Endodermal cell (in vitro differentiated cells): ENCODE results near the gene PRH2. TPM values are rescaled to one million over a fixed set of nuclear protein-coding genes. Genes with fewer than 3 reads are reported as not detected.

Source experiments
- DNase-seq: peaks from one replicate; pipeline ENCODE4 v3.0.0-alpha.2; 2017
- H3K27ac ChIP-seq: 2 replicates; pipeline ENCODE4 v1.5.1; 2013; ENCODE audit warnings: mild to moderate bottlenecking, low read depth, low read length, moderate library complexity
- H3K27me3 ChIP-seq: 2 replicates; pipeline ENCODE4 v1.6.1; 2013; ENCODE audit warnings: mild to moderate bottlenecking, low read length, moderate library complexity; ENCODE audit not compliant: insufficient read depth, control insufficient read depth, poor library complexity, severe bottlenecking
- H3K36me3 ChIP-seq: 2 replicates; pipeline ENCODE4 v1.7.0; 2013; ENCODE audit warnings: mild to moderate bottlenecking, low read length, moderate library complexity; ENCODE audit not compliant: control insufficient read depth, insufficient read depth
- H3K4me1 ChIP-seq: one replicate; pipeline ENCODE4 v1.7.0; 2013; ENCODE audit warnings: low read length; ENCODE audit not compliant: control insufficient read depth, insufficient read depth
- H3K4me3 ChIP-seq: 2 replicates; pipeline ENCODE4 v1.5.1; 2013; ENCODE audit warnings: mild to moderate bottlenecking, low read length, moderate library complexity
- H3K9ac ChIP-seq: 2 replicates; pipeline ENCODE4 v1.6.1; 2013; ENCODE audit warnings: mild to moderate bottlenecking, low read length, moderate library complexity; ENCODE audit not compliant: poor library complexity, severe bottlenecking; ENCODE audit errors: extremely low read depth
- H3K9me3 ChIP-seq: 2 replicates; pipeline ENCODE4 v1.6.1; 2013; ENCODE audit warnings: mild to moderate bottlenecking, low read length, moderate library complexity; ENCODE audit not compliant: control insufficient read depth
- H3K27ac Mint-ChIP-seq: 2 replicates; pipeline ENCODE4 v1.8.0; 2020; ENCODE audit warnings: mixed read lengths
- H3K27me3 Mint-ChIP-seq: 2 replicates; pipeline ENCODE4 v1.8.0; 2021; ENCODE audit warnings: mild to moderate bottlenecking, mixed read lengths; ENCODE audit not compliant: insufficient read depth
- H3K36me3 Mint-ChIP-seq: 2 replicates; pipeline ENCODE4 v1.8.0; 2020; ENCODE audit warnings: low read depth, mixed read lengths
- H3K4me1 Mint-ChIP-seq: 2 replicates; pipeline ENCODE4 v1.8.0; 2020; ENCODE audit warnings: mixed read lengths
- H3K4me3 Mint-ChIP-seq: 2 replicates; pipeline ENCODE4 v1.8.0; 2020; ENCODE audit warnings: mild to moderate bottlenecking, moderate library complexity, mixed read lengths
- H3K9me3 Mint-ChIP-seq: 2 replicates; pipeline ENCODE4 v1.8.0; 2020; ENCODE audit warnings: mild to moderate bottlenecking, mixed read lengths
- CTCF ChIP-seq: fragments of 200-600 bp; sonication (generic); conservative IDR thresholded peaks from 2 replicates; pipeline ENCODE4 v1.5.0; 2021; ENCODE audit warnings: antibody characterized with exemption, mild to moderate bottlenecking
- WGBS, 2 experiments: methylation state at CpG; one replicate each; pipeline versions ENCODE4 v1.1.5 to v1.1.7; 2013; ENCODE audit warnings: missing lambda C conversion rate in 2 of 2, mixed read lengths in 1 of 2; ENCODE audit not compliant: insufficient coverage in 1 of 2, insufficient read length in 1 of 2; 5-methylcytosine and 5-hydroxymethylcytosine counted together
- total RNA-seq, 2 donors: library from RNA; stranded (reverse); fragmentation: NEBNext Ultra II Directional in 1 of 2; extraction: Animal tissue kit (Norgen Biotek cat#: 25700) in 1 of 2; gene quantifications; 2 replicates in 1 of 2; 3 replicates in 1 of 2; pipeline ENCODE4 v1.2.1, GENCODE V29; 2021

Gene PRH2
- total RNA-seq, 2 donors from 2014 or later = 1.2 TPM; not detected in 1

GRCh38 chr12:10926269-10926668 lies 2.8 kb upstream of the PRH2 start:
- no peaks in the 10 kb centered on the region for H3K9me3 ChIP-seq
- WGBS, 2 experiments = 95 to 100% methylated on average over 4 to 5 of the region's 5 CpGs

GRCh38 chr12:10936506-10936905 lies 7.5 kb downstream of the PRH2 start:
- H3K9ac ChIP-seq = no peak overlapping the region
- H3K27ac ChIP-seq = no peak overlapping the region
- H3K4me1 ChIP-seq = no peaks in the 10 kb centered on the region
- Mint-ChIP-seq H3K4me1 (peaks cover 5% of the 10 kb centered on the region), H3K4me3 (no peak overlapping the region), H3K27me3 (no peaks in the 10 kb centered on the region), H3K36me3 (no peaks in the 10 kb centered on the region), H3K27ac (no peak overlapping the region), H3K9me3 (no peaks in the 10 kb centered on the region)
- H3K9me3 ChIP-seq = no peaks in the 10 kb centered on the region
- no peak for TF ChIP-seq CTCF
- no peak overlapping the region for H3K4me3 ChIP-seq
- DNase-seq = no peak
- no peaks in the 10 kb centered on the region for H3K36me3 ChIP-seq
- H3K27me3 ChIP-seq = no peaks in the 10 kb centered on the region
- WGBS, 2 experiments = 94 to 100% methylated on average over 1 of the region's 1 CpG

More at GRCh38 chr12:10926269-10926668, 2.8 kb upstream of the PRH2 start:
- Mint-ChIP-seq H3K36me3 (peaks cover 23% of the 10 kb centered on the region), H3K9me3 (peaks cover 8% of the 10 kb centered on the region), H3K27ac (no peak overlapping the region), H3K27me3 (no peaks in the 10 kb centered on the region), H3K4me1 (no peaks in the 10 kb centered on the region), H3K4me3 (no peak overlapping the region)
- no peak overlapping the region for H3K27ac ChIP-seq
- TF ChIP-seq CTCF = no peak
- H3K27me3 ChIP-seq = no peaks in the 10 kb centered on the region
- no peak for DNase-seq
- no peaks in the 10 kb centered on the region for H3K36me3 ChIP-seq
- no peaks in the 10 kb centered on the region for H3K4me1 ChIP-seq
- H3K9ac ChIP-seq = no peak overlapping the region
- H3K4me3 ChIP-seq = no peak overlapping the region

- Histone ChIP-seq H3K4me1 (peaks cover 3% of the 10 kb centered on the region), H3K4me3 (no peak within 1 kb of the TSS), H3K9ac (no peak within 1 kb of the TSS), H3K9me3 (peaks cover 10% of the 10 kb centered on the region), H3K36me3 (no peaks in the 10 kb centered on the region), H3K27me3 (no peaks in the 10 kb centered on the region), H3K27ac (no peak within 1 kb of the TSS)
- DNase-seq = no peak
- Mint-ChIP-seq H3K27me3 (no peaks in the 10 kb centered on the region), H3K36me3 (peaks cover 5% of the 10 kb centered on the region), H3K4me3 (no peak within 1 kb of the TSS), H3K9me3 (peaks cover 11% of the 10 kb centered on the region), H3K4me1 (peaks cover 25% of the 10 kb centered on the region), H3K27ac (no peak within 1 kb of the TSS)
- WGBS, 2 experiments = 80 to 88% methylated on average over 1 of the region's 1 CpG
- no peak for TF ChIP-seq CTCF
Observed at GRCh38 chr12:10939163-10939562, 10.1 kb downstream of the PRH2 start, which contains the start of gene TAS2R14. Gene TAS2R14, minus strand, starts transcription at chr12:10939263. Its CDS starts 56 bp downstream, at chr12:10939207.
